ENCODE data around the gene GRIK3.

DNA sequence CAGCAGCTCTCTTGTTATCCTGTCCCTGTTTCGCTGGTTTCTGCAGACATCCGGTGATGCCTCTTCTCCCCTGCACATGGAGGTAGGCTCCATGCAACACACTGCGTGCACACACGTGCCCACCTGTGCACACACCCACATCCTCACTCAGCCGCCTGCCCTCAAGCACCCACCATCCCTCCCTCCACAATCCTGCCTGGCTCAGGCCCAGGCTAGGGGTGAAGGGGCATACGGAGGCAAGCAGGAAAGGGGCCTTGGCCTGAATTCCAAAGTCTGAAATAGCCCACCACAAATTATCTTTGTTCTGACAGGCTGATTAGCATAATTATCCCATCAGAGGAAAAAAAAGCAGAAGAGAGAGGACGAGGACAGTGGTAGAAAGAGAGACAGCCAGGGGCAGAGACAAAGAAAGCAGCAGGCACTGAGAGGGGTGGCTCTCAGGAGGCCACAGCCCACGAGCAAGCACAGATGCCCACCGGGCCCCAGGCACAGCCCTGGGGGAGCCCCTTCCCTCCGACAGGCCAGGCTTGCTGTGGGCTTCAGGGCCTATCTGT lies 73.2 kb downstream of the GRIK3 start:
- TF ChIP-seq POLR2AphosphoS5 (IDR thresholded peaks at IDR 0.05; ENCODE audit: low read depth, low read length) (no peak), POLR2A (IDR thresholded peaks at IDR 0.05; ENCODE audit: low read depth, low read length) (no peak)

Data from GM12892 (cell line).